RPMI8226 (cell line): ENCODE measurements around the gene SLC39A5.
"Not testable (repeated sequence)": the region's sequence is repeated elsewhere in the genome, so short reads cannot be mapped to it uniquely, and the experiment has no call there.

ENCODE experiments used
- DNase-seq: peaks from one replicate; pipeline ENCODE4 v3.0.0-alpha.2; 2015

SLC39A5 gene

DNA sequence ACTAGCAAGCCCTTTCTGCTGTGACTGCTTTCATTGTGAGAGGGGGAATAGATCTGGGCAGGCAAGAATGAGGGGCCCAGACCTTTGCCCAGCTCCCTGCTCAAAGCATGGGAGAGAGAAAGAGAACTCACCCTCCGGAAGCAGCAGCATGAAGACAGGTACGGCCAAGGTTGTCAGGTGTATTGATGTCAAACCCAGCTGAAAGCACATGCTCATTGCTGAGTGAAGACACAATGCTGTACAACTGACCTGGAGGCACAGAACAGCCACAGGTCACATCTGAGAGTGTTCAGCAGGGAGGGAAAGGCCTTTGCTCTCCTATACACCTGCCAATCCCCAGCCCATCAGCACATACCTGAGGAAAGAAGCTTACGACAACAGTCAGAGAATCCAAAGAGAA is 22.8 kb downstream of the SLC39A5 start:
- DNase-seq = no peak

DNA sequence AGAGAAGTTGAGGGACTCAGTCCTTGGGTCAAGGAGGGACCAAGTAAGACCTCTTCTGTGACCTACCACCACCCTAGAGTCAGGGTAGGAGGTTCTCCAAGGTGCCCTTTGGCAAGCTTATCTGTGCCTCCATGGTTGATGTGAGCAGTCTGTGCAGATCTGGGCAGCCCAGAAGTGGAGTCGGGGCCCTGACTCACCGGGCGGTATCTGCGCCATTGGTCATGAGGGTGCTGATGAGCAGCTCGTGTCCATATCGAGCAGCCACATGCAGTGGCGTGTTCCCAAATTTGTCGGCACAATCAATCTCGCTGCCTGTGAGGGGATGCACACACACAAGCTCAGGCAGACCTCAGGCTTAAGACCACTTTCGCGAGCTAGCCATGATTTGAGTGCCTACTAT is 23.2 kb downstream of the SLC39A5 start:
- no peak for DNase-seq

DNA sequence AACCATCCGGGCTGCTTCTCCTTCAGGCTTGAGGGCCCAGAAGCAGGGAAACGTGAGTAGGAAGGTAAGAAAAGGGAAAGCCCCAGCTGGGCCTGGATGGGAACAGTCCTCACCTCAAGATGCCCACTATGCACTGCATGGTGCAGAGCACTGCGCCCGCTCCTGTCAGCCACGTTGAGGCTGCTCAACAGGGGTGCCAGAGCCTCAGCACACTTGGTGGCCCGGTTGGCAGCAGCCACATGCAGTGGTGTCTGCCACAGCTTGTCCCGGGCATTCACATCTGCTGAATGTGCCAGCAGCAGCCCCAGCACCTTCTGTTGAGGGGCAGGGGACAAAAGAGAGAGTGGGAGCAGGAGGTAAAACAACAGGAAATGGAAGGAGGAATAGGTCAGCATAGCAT is 25.8 kb downstream of the SLC39A5 start:
- DNase-seq = no peak

DNA sequence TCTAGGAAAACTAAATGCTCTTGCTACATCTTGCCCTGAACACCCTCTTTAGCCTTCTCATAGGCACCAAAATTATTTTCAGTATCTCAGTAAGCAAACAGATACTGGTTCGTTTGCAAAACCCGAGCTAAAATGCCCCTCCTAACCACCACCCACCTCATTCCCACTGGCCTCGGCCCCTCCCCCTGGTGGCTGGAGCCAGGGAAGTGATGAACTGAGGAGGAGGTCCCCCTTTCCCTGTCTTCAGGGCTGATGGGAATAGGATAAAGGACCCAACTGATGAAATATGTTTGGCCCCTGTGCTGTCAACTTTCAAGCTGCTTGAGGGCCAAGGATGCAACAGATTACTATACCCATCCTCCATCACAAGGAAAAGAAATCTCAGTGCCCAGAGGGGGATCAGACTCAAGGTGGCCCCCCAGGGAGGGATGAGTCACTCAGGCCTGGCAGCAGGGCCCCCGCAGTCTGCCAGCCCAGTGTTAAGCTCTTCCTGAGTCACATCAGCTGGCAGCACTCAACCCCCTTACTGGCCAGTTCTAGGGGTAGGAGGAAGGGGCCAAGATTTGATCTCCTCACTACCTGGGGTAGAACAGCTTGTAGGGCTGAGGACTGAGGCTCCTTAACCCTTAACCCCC is 26.6 kb downstream of the SLC39A5 start:
- DNase-seq = no peak

DNA sequence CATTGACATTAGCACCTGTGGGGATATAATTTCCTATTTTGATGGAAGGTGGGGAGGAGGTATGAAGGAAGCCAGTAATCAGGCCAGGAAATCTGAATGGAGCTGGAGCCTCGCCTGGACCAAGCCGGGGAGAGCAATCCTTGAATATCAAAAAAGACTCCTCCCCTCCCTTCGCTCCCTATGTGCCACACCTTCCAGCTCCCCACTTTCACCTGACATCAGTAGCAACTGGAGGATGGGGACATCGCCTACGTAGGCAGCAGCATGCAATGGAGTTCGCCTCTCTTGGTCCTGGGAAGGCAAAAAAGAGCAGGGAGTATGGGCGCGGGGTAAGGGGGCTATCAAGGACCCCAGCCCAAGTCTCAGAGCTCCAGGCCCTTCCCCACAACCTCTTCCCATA is 27.2 kb downstream of the SLC39A5 start:
- no peak for DNase-seq

DNA sequence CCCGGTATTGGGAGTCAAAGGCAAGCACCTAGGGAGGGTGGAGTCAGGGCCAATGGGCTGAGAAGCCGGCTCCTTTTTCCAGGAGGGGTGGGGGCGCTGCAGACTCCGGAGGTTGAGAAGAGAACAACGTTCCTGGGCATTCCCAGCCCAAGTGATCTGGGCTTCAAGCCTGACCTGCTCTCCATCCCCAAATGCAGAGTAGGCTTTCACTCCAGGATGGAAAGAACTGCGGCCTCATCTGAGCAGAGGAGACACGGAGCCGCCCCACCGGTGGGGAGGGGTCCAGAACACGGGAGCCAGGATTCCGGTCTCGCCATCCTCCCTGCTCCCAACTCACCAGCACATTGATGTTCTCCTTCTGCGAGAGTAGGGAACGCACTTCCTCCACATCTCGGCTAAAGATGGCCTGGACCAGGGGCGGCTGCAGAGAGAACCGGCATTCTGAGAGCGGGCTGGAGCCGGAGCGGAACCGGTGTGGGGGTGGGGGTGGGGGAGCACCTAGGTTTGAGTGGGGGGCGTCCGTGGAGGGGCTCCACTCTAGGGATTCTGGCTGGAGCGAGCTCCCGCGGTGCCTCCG is 27.7 kb downstream of the SLC39A5 start:
- no peak for DNase-seq

DNA sequence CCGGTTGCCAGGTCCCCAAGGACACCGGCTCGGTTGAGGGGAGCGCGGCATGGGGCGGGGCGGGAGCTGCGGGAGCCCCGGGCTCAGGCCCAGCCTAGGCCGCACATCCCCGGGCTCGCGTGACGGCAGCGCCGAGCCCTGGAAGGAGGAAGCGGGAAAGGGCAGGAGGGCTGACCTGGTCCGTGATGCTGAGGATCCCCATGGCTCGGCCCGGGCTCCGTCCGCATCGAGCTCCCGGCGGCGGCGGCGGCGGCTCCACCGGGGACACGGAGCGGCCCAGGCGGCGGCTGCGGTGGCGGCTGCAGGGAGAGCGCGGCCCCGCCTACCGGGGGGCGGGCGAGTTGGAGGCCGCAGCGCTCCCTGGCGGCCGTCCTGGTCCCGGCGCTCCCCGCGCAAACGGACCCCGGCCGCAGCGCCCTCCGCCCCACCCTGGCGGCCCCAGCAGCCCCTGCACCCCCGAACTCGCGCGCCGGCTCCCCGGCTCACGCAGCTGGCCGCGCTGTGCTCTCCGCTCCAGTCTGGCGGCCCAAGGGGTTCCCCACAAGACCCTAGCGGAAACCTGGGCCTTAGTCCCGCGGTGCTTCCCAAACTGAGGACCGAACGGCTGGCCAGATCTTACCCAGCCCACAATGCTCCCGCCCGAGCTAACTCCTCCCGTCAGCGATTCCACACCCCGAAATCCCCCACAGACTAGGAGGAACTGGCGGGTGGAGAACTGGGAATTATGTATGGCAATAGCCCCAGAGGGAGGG is 28.4 kb downstream of the SLC39A5 start, which contains the start of gene ANKRD52:
Gene ANKRD52 (minus strand): TSS at position 317 of the 752 bp plus-strand sequence. CDS start 115 bp downstream, at position 202.
- peak; percentile 88 for DNase-seq

DNA sequence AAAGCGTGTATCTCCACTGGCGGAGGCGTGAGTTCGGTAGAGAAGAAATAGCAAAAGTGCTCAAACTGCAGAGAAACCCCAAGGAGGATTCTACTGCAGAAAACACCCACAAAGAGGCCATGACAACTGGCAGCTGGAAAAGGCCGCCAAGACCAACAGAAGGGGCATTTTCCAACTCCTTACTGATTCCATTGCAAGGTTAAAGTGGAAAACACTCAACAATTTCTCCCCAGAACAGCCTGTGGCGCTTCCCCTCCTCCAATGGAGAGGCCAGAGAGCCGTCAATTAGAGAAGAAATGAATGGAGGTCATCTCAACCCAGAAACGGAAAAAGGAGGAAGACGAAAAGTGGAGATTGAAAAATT is 29.0 kb downstream of the SLC39A5 start:
- DNase-seq = no peak

DNA sequence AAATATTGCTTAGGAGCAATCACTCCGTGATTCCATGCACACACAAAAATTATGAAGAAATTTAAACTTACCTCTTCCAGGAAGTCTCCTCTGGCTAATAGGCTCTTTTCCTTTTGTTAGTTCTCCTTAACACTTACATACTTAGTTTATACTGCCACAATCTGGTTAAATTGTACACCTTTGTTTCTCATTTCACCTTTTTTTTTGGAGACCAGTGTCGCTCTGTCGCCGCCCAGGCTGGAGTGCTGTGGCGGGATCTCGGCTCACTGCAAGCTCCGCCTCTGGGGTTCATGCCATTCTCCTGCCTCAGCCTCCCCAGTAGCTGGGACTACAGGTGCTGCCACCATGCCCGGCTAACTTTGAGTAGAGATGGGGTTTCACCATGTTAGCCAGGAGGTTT is 30.5 kb downstream of the SLC39A5 start:
- DNase-seq = no peak

DNA sequence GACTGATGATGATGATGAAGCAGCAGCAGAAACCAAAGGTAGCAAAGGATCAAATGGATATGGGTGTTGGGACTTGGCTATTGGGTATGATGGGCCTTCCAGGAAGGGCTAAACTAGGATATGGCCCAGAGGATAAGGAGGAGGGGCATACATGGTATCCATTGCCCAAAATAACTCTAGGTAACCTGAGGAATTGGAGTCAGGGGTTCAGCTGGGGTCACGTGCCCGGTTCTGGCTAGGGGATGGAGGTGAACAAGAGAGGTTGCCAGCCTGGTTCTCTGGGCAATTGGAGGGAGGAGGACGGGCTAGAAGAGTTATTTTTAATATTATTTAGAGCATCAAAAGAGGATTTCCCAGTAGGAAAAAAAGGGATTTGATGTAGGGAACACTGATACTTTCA is 31.1 kb downstream of the SLC39A5 start:
- DNase-seq = no peak

DNA sequence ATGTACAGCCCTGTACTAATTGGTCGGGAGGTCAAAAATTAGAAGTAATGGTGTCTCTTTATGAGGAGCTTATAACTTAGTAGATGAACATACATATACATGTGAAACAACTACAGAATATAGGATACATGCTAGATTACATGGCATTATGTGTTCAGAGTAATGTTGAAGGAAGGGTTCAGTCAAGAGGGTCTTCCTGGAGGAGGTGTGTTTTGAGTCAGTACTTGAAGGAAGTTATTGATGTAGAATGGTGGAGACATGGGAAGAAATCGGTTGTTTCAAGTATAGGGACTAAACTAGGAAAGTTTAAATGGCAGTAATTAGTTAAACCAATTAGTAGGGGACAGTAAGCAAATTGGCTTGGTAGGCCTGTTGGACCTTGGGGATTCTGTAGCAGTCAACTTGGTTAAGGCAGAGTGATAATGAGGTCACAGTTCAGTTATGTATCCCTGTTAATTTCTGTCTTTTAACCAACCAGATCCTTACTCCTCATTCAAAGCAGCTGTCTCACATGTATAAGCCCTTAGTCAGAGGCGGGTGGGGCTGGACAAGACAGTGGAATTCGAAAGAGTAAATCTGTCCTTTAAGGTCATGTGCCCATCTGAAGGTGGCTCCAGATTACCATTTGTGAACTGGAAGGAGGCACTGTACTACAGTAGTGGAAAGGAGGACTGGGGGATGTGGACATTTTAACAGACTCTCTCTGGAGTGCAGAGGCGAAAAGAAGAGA is 31.8 kb downstream of the SLC39A5 start:
- DNase-seq = no peak

DNA sequence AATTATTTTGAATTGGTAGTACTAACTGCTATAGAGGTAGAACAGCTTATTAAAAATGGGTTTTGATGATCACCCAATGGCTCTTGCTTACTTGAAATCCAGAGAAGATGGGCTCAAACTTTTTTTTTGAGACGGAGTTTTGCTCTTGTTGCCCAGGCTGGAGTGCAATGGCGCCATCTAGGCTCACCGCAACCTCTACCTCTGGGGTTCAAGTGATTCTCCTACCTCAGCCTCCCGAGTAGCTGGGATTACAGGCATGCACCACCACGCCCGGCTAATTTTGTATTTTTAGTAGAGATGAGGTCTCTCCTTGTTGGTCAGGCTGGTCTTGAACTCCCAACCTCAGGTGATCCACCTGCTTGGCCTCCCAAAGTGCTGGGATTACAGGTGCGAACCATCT is 33.1 kb downstream of the SLC39A5 start:
- DNase-seq = not testable (repeated sequence)

DNA sequence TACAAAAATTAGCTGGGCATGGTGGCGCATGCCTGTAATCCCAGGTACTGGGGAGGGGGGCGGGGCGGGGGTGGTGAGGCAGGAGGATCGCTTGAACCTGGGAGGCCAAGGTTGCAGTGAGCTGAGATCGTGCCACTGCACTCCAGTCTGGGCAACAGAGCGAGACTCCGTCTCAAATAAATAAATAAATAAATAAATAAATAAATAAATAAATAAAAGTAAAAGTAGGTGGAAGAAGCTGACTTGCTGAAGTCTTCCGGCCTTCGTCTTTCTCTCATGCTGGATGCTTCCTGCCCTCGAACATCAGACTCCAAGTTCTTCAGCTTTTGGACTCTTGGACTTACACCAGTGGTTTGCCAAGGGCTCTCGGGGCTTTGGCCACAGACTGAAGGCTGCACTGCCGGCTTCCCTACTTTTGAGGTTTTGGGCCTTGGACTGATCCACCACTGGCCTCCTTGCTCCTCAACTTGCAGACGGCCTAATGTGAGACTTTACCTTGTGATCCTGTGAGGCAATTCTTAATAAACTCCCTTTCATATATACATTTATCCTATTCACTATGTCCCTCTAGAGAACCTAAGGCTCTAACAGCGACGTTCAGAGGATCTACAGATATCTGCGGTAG is 36.3 kb downstream of the SLC39A5 start:
- DNase-seq = not testable (repeated sequence)

DNA sequence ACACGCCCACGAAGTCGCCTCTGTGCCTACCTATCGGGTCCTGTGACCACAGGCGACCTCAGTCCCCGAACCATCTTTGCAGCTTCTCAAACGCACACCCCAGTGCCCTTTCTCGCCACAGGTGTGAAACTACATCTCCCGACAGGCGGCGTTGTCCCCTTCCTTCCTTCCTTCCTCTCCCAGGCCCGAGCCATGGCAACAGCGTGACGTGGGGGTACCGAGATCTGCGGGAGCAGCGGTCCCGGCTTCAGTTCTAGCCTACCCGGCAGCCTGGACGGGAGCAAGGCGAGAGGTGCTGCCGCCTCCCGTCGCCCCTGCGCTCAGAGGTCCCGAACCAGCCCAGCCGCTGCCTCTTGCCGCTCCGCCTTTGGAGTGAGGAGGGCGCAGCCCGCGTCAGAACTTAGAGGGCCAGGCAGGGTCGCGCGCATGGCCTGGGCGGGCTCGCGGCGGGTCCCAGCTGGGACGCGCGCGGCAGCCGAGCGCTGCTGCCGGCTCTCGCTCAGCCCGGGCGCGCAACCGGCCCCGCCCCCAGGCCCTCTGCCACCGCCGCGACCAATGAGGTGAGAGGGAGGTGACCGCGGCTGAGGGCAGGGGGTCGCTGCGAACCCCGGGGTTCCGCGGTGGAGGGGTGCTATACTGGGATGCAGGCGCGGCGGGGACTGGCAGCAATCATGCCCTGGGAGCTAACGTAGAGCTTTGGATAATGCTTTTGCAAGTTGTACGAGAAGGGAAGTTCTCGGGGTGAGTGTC is 37.0 kb downstream of the SLC39A5 start, which contains the start of gene COQ10A:
Gene COQ10A (plus strand): TSS at position 250 of the 750 bp plus-strand sequence. CDS start 177 bp downstream, at position 427.
- DNase-seq = peak; percentile 91

DNA sequence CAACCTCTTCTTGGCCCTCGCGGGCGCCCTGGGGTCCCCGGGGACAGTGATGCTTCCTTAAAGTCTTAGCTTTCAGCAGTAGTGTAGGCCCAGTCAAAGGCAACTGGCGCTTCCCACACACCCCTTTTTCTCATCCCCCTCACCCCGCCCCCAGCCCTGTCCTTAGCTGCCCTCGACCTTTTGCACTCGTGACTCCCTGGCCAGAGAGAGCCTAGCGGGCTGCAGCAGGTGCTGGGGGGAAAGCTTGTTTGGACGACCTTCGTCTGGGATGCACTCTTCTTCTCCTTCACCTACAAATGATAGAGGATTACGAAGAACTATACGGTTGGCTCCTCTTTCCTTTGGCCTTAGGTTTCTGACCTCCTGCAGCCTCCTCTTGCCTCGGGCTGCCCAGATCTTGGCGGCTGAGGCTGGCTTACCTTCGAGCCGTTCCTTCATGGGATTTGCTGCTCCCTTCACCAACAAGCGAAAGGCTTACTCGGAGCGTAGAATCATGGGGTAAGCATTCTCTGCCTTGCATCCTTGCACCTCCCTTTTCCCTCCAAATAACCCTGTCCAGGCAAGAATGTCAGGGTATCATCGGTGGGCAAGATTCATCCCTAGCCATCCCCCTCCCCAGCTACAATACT is 37.7 kb downstream of the SLC39A5 start:
- DNase-seq = peak; percentile 40

DNA sequence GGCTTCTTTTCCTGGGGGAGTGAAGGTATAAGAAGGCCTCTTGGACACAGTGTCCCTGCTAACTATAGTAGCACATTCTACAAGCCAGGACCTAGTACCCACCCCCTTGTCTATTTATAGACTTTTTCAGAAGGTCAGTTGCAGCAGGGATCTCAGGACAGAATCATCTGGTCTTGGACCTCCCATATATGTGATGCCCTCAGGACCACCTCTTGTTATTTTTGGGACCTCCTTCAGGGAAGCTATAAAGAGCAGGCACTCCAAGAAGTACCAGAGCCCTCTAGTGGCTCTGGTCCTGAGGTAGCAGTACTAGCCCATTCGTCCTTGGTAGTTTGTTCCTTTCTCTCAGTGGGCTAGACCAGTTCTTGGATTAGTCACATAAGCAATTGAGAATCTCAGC is 41.2 kb downstream of the SLC39A5 start:
- DNase-seq = peak; percentile 26

DNA sequence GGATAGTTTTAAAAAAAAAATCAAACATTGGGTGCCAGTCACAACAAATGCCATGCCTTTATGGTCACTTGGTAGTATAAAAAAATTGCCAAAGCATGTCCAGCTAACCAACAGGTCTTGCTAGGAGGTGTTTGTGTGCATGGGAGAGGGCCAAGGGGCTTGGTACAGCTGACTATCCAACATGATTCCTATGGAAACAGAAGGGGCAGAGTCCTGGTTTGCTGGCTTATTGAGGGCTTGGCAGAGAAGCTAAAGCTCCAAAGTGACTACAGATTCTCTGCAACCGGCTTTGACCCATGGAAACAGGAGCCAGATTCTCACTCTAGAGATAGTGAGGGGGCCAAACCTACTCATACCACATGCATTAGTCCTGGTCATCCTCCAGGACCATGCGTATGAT is 42.6 kb downstream of the SLC39A5 start:
- DNase-seq = not testable (repeated sequence)

DNA sequence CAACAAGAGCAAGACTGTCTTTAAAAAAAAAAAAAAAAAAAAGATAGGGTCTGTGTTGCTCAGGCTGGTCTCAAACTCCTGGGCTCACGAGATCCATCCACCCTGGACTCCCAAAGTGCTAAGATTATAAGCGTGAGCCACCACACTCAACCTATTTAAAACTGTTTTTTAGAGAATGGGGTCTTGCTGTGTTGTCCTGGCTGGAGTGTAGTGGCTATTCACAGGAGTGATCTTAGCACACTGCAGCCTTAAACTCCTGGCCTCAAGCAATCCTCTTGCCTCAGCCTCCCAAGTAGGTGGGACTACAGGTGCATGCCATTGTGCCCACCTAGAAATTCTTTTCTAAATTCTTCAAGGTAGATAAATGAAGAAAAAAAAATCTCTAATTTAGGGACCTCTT is 44.4 kb downstream of the SLC39A5 start:
- no peak for DNase-seq

DNA sequence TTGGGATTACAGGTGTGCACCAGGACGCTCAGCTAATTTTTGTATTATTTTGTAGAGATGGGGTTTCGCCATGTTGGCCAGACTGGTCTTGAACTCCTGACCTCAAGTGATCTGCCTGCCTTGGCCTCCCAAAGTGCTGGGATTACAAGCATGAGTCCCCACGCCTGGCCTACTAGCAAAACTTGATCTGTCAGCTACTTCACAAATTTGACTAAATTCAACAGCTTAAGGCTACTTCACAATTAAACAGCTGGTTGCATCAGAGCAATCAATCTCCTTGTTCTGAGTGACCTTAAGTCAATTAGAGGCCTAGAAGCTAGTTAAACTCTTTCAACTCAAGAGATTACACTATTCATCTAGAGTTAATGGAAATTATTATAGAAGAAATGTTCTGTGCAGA is 49.1 kb downstream of the SLC39A5 start:
- no peak for DNase-seq

DNA sequence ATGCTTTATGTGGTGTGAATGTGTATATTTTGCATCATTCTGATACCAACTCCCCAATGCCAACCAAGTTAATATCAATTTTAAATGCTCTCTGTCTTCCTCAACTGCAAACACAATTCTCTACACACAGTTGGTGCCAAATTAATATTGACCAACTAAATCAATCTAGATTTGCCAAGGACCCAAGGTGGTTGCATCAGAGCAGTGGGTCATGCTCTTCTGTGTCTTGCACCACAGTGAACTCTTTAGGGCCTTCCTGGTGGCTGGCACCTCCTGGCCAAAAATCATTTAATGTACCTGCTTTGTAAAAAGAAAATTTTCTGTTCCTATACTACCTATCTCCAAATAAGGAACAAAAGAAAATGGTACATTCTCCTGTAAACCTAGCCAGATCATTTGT is 51.0 kb downstream of the SLC39A5 start:
- no peak for DNase-seq

DNA sequence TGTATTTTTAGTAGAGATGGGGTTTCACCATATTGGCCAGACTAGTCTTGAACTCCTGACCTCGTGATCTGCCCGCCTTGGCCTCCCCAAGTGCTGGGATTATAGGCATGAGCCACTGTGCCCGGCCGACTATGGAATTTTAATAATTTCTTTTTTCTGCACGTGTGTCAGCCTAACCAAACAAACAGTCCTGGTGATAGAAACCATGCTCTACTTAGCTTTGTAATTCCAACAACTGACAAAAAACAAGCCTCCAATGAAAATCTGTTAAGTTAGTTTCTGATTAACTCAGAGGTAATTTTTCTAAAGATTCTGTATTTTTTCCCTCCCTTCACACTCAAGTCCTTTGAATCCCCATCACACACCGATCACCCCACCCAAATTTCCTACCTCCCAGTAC is 52.2 kb downstream of the SLC39A5 start:
- DNase-seq = no peak

DNA sequence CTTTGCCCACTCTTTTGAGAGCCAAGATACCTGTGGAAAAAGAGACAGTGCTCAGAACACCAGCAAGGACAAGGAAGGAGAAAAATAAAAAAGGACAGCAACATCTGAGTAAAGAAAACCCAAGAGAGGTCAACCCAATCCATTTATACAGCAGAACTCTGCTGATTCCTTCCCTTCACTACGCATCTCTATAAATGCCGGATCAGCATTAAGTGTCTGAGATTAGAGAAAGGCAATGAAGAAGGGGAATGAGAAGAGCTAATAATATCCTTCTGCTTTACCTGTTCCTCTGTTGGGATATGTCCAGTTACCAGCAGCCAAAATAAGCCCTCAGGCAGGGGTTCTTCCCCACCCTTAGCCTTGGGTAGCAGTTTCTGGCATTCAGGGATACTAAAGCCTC is 52.7 kb downstream of the SLC39A5 start:
- DNase-seq = no peak
